Activated CD4-positive, alpha-beta T cell treated with anti-CD3 and anti-CD28 coated beads, Interleukin-2, Interleukin-4, amounts not matched to agents 100 ng/mL and 50 ng/mL, durations not matched to agents 16 hours and 8 hours (primary cell): ENCODE data around the gene KCNIP3.

ENCODE experiments used
- DNase-seq: peaks from one replicate; pipeline ENCODE4 v3.0.0-alpha.2; 2020; ENCODE audit warnings: low spot score

KCNIP3 gene

DNA sequence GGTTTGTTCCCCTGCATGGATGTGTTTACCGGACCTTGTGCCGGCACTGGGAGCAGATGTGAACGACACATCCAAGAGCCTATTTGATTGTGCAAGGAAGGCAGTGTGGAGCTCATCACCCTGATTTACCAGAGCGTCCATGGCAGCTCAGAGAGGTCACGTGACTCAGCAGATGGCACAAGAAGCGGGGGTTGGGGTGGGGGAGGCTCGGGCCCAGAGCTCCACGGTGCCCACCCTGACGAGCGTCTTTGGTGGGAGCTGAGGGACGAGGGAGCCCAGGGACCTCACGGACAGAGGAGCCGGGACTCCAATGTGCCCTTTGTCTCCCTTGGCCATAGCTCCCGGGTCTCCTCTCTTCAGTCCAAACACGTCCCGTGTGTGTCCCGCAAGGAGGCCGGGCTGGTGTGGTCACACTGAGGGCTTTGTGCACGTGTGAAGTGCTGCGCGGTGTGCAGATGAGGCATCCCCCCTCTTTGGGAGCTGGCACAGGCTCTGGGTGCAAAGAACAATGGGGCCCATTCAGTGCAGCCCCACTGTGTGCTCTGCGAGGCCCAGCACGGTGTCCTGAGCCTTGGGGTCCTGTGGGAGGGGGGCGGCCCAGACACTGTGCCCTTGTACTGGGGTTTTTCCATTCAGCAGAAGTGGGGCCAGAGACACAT, 15.5 kb downstream of the KCNIP3 start:
- DNase-seq = no peak

DNA sequence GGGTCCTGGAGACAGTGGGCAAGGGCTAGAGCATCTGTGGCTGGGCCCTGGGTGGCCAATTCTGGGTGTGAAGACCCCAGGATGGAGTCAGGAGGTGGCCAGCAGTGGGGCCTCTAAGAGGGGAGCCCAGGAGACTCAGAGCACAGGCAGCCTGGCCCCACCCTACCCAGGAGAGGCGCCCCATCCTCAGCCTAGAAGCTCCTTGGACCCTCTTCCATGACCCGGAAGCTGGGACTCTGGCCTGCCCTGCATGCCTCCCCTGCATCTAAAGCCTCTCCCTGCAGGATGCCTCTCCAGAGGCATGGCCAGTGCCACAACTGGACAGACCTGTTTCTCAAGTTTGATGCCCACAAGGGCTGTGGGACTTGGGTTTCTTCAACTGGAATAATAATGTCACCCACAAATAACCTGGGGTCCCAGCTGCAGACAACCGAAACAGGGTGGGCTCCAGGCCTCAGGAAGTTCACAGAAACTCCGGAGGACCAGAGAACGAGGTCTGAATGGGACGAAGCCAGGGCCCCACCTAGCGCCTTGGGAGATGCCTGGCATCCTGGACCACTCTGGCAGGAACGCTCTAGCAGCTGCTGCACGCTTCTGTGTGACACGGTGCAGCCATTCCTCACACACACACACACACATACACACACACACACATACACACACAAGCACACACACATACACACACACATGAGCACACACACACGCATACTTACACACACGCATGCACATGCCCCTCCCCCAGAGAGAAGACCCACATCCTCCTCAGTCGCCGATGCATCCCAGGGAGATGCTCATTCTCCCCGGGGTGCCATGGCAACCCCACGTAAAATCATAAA, 16.4 kb downstream of the KCNIP3 start:
- DNase-seq = no peak

GRCh38 chr2:95314598-95314963, 17.4 kb downstream of the KCNIP3 start:
- DNase-seq = no peak

GRCh38 chr2:95314964-95315611, 17.9 kb downstream of the KCNIP3 start:
- no peak for DNase-seq

DNA sequence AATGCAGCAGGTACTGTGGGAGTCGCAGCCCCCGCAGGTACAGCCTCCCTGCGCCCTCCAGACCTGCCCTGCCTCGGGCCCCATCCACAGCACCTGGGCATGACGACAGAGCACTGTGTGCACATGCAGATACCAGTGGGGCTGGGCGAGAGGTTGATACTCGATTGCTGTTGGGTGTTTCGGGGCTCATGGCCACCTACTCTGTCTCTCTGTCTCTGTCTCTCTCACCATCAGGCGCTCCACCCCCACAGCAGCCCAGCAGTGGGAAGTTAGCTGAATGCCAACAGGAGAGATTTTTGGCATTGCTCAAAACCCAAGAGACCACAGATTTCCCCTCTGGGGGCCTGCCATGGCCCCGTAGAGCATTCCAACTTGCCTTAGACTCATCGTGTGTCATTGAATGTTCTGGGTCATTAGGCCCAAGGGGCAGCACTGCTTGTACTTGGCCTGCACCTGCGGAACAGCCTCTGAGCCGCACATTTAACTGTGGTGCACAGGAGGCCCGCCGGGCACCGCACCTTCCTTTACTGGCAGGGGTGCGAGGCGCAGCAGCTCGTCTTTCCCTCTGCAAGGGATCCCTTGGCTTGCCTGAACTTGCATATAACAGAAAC, 18.8 kb downstream of the KCNIP3 start:
- no peak for DNase-seq

- no peak for DNase-seq
Measured at GRCh38 chr2:95316466-95317122, 19.4 kb downstream of the KCNIP3 start.

GRCh38 chr2:95317123-95317500, 20.0 kb downstream of the KCNIP3 start:
- DNase-seq = no peak

- DNase-seq = no peak
Measured at GRCh38 chr2:95317665-95318425, 20.7 kb downstream of the KCNIP3 start.

- DNase-seq = no peak
Measured at GRCh38 chr2:95318431-95319220, 21.5 kb downstream of the KCNIP3 start.

- DNase-seq = no peak
Measured at GRCh38 chr2:95319481-95320343, 22.6 kb downstream of the KCNIP3 start.

DNA sequence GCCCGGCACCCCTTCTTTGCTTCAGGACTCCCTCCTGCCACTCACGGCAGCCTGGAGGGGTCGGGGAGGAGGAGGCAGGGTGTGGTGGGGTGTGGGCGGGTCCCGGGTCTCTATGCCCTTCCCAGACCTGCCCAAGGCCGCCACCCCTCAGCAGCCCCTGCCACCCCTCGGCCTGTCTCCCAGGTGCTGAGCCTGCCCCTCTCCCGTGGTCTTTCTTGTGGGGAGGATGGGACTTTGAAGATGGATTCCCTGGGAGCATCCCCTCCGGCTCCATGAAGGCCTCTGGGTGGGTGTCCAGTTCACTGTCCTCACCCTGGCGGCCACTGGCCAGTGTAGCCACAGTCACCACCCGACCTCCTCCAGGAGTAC, 23.2 kb downstream of the KCNIP3 start:
- DNase-seq = no peak

DNA sequence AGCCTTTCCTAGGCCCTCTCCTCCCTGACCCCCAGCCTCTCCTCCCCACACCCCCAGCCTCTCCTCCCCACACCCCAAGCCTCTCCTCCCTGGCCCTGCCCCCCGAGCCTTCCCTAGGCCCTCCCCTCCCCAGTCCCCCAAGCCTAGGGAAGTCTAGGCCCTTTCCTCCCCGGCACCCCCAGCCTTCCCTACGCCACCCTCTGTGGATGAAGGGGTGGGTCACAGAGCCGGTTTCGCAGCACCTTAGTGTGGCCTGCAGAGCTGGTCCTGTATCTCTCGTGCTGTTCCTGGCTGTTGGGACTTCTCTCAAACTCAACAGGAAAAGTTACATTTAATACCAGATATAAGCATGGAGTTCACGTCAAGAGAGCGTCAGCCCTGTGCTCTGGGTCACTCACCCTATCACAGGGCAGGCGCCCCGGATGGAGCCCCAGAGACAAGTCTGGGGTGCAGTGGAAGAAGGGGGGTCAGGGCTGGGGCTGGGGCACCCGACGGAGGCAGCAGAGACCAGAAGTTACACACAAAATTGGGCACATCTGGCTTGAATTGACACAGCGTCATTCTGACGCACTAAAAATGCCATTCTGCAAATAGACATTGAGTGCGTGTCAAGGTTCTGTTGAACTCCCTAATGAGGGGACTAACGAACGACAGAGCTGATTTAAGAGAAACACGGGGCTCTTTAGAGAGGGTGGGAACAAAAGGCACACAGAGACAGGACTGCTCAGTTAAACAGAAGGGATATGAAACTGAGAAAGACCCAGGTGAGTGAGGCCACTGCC, 24.0 kb downstream of the KCNIP3 start:
- DNase-seq = no peak

- no peak for DNase-seq
Measured at GRCh38 chr2:95323347-95324155, 26.4 kb downstream of the KCNIP3 start.

DNA sequence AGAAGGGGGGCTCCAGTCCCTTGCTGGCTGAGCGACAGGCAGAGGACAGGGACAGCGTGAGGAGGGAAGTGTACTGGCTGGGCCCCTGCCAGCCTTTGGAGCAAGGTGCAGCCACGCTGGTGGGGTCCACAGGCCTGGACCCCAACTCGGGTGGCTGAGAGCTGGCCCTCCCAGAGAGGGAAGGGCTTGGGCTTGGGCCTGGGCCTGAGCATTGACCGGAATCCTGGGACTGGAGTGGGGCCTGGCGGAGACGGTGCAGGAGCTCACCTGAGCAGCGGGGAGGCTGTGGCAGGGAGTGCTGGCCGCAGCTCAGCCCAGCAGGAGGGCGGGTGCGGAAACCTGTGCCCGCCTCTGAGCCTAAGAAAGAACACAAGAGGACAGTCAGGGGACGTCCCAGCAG, 27.9 kb downstream of the KCNIP3 start:
- no peak for DNase-seq

- no peak for DNase-seq
Measured at GRCh38 chr2:95325590-95326432, 28.7 kb downstream of the KCNIP3 start.

GRCh38 chr2:95326433-95327140, 29.4 kb downstream of the KCNIP3 start:
- no peak for DNase-seq
